ENCODE results near the gene ARHGAP6.
"Not testable (repeated sequence)": the region's sequence is repeated elsewhere in the genome, so short reads cannot be mapped to it uniquely, and the experiment has no call there.

ARHGAP6 gene

GRCh38 chrX:11641349-11642065, 24.2 kb downstream of the ARHGAP6 start:
- DNase-seq: no peak

GRCh38 chrX:11640089-11640488, 25.6 kb downstream of the ARHGAP6 start:
- DNase-seq: no peak

GRCh38 chrX:11632732-11633131, 33.0 kb downstream of the ARHGAP6 start:
- no peak for DNase-seq

GRCh38 chrX:11629593-11630211, 36.0 kb downstream of the ARHGAP6 start:
- no peak for DNase-seq

- no peak for DNase-seq
Measured at GRCh38 chrX:11628399-11628798, 37.3 kb downstream of the ARHGAP6 start.

- DNase-seq: no peak
Measured at GRCh38 chrX:11626351-11626750, 39.4 kb downstream of the ARHGAP6 start.

GRCh38 chrX:11619441-11619840, 46.3 kb downstream of the ARHGAP6 start:
- DNase-seq: no peak

- not testable (repeated sequence) for DNase-seq
Measured at GRCh38 chrX:11614253-11614652, 51.5 kb downstream of the ARHGAP6 start.

GRCh38 chrX:11611965-11612364, 53.8 kb downstream of the ARHGAP6 start:
- no peak for DNase-seq

GRCh38 chrX:11611161-11611560, 54.6 kb downstream of the ARHGAP6 start:
- DNase-seq: no peak

- no peak for DNase-seq
Measured at GRCh38 chrX:11609109-11609508, 56.6 kb downstream of the ARHGAP6 start.

GRCh38 chrX:11606408-11606807, 59.3 kb downstream of the ARHGAP6 start:
- DNase-seq: no peak

- no peak for DNase-seq
Measured at GRCh38 chrX:11600578-11600977, 65.1 kb downstream of the ARHGAP6 start.

- no peak for DNase-seq
Measured at GRCh38 chrX:11597479-11597878, 68.2 kb downstream of the ARHGAP6 start.

- no peak for DNase-seq
Measured at GRCh38 chrX:11591723-11592346, 73.9 kb downstream of the ARHGAP6 start.

- DNase-seq: no peak
Measured at GRCh38 chrX:11589641-11590040, 76.1 kb downstream of the ARHGAP6 start.

GRCh38 chrX:11588097-11588496, 77.6 kb downstream of the ARHGAP6 start:
- DNase-seq: no peak

GRCh38 chrX:11585174-11585573, 80.5 kb downstream of the ARHGAP6 start:
- no peak for DNase-seq

- DNase-seq: no peak
Measured at GRCh38 chrX:11580789-11581188, 84.9 kb downstream of the ARHGAP6 start.

- DNase-seq: no peak
Measured at GRCh38 chrX:11579636-11580600, 85.8 kb downstream of the ARHGAP6 start.

GRCh38 chrX:11578301-11578700, 87.4 kb downstream of the ARHGAP6 start:
- DNase-seq: not testable (repeated sequence)

GRCh38 chrX:11577603-11578002, 88.1 kb downstream of the ARHGAP6 start:
- no peak for DNase-seq

GRCh38 chrX:11575332-11575731, 90.4 kb downstream of the ARHGAP6 start:
- no peak for DNase-seq

Measured in NCI-H774 (cell line).